ENCODE measurements around the gene MVK. TPM values are rescaled to one million over a fixed set of nuclear protein-coding genes. Genes with fewer than 3 reads are reported as not detected.

The MVK gene
- total RNA-seq, 1 experiment from 2014 or later: 18.1 TPM

DNA sequence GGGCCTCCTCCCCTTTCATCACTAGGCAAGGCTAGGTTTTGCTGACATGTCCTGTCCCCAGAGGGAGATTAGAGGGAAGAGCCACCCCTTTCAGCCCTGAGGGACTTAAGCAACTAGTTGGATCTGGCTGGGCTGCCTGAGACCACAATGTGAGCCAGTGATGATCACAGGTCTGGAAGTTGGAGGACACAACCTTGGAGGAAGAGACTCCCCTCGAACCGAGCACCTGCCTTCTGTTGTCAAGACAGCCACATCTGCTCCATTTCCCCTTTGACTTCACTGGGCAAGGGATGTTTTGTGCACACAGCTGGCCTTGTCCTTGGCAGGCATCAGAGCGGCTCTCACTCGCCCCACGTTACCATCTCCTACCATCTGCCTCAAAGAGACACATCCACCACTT lies 31.4 kb downstream of the MVK start:
- Histone ChIP-seq H3K27me3 (replicated peaks) (no peaks in the 10 kb centered on the region), H3K9me3 (replicated peaks) (no peaks in the 10 kb centered on the region), H3K4me3 (no peak overlapping the region), H3K4me1 (replicated peaks) (no peaks in the 10 kb centered on the region), H3K36me3 (no peaks in the 10 kb centered on the region), H3K27ac (no peak overlapping the region)
- no peak for DNase-seq (ENCODE audit: low read depth in 1 of 2, low spot score in 2 of 2)

- Histone ChIP-seq H3K36me3 (no peaks in the 10 kb centered on the region), H3K9me3 (replicated peaks) (no peaks in the 10 kb centered on the region), H3K4me3 (no peak overlapping the region), H3K4me1 (replicated peaks) (no peaks in the 10 kb centered on the region), H3K27me3 (replicated peaks) (no peaks in the 10 kb centered on the region), H3K27ac (no peak overlapping the region)
- no peak for DNase-seq (ENCODE audit: low read depth in 1 of 2, low spot score in 2 of 2)
Observed at GRCh38 chr12:109605599-109606228, 32.1 kb downstream of the MVK start.

- Histone ChIP-seq H3K27ac (no peak overlapping the region), H3K4me1 (replicated peaks) (no peaks in the 10 kb centered on the region), H3K36me3 (no peaks in the 10 kb centered on the region), H3K9me3 (replicated peaks) (no peaks in the 10 kb centered on the region), H3K4me3 (no peak overlapping the region), H3K27me3 (replicated peaks) (no peaks in the 10 kb centered on the region)
- DNase-seq (ENCODE audit: low read depth in 1 of 2, low spot score in 2 of 2): no peak
Observed at GRCh38 chr12:109606320-109607028, 32.9 kb downstream of the MVK start.

DNA sequence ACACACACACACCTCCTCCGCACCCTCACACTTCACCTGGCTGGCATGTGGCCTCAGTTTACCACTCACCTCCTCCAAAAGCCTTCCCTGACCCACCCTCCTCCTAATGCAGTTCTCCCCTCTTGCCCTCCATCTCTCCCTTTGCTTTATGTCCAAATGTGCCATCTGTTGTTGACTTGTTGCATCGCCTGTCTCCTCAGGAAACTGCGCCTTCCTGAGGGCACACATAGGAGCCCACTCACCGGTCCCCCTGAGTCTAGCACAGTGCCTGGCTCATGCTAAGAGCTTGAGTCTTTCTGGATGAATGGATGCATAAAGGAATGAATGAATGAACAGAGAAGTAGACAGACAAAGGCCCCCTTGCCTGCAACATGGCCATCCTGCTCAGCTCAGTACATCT lies 34.0 kb downstream of the MVK start:
- H3K4me1 ChIP-seq (replicated peaks): no peaks in the 10 kb centered on the region
- H3K27me3 ChIP-seq (replicated peaks): no peaks in the 10 kb centered on the region
- no peak for DNase-seq (ENCODE audit: low read depth in 1 of 2, low spot score in 2 of 2)
- no peaks in the 10 kb centered on the region for H3K36me3 ChIP-seq
- H3K27ac ChIP-seq: no peak overlapping the region
- H3K9me3 ChIP-seq (replicated peaks): no peaks in the 10 kb centered on the region
- no peak overlapping the region for H3K4me3 ChIP-seq

GRCh38 chr12:109608270-109608669 lies 34.7 kb downstream of the MVK start:
- H3K27ac ChIP-seq: no peak overlapping the region
- no peak for DNase-seq (ENCODE audit: low read depth in 1 of 2, low spot score in 2 of 2)
- no peak overlapping the region for H3K4me3 ChIP-seq
- H3K27me3 ChIP-seq (replicated peaks): 0 out of 2 replicates have a peak, but pooled peaks cover 3% of the 10 kb centered on the region
- no peaks in the 10 kb centered on the region for H3K4me1 ChIP-seq (replicated peaks)
- H3K36me3 ChIP-seq: no peaks in the 10 kb centered on the region
- H3K9me3 ChIP-seq (replicated peaks): no peaks in the 10 kb centered on the region

DNA sequence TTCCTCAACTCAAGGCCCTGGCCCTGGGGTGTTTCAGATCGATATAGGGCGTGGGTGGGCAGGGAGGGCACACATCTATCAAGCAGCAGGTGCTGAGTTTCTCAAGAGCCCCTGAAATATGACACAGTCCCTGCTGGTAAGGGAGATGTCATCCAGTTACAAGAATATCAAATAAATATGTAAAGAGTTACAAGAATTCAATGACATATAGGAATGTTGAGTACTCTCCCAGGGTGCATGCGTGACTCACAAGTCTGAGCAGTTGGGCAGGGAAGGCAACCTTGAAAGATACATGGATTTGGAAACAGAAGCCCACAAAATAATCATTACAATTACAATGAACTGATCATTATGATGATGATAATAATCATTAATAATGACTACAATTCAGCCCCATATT lies 35.2 kb downstream of the MVK start:
- DNase-seq (ENCODE audit: low read depth in 1 of 2, low spot score in 2 of 2): no peak
- no peaks in the 10 kb centered on the region for H3K9me3 ChIP-seq (replicated peaks)
- H3K4me3 ChIP-seq: no peak overlapping the region
- H3K27me3 ChIP-seq (replicated peaks): 0 out of 2 replicates have a peak, but pooled peaks cover 3% of the 10 kb centered on the region
- H3K27ac ChIP-seq: no peak overlapping the region
- no peaks in the 10 kb centered on the region for H3K4me1 ChIP-seq (replicated peaks)
- H3K36me3 ChIP-seq: no peaks in the 10 kb centered on the region

DNA sequence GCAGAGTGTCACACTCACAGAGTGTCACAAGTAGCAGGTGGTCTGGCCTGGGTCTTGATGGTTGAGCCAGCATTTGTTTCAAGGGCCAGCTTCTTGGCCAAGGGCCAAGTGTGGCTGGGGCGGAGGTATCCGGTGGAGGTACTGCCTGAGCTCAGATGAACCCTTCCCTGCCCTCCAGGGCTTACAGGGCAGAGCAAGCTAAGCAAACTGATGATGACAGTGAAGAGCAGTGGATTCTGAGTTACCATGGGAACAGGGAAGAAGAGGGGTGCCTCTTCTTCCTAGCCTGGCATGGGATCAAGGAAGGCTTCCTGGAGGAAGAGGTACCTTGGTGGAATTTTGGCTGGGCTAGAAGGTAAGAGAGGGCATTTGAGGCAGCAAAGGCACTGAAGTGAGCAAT lies 35.7 kb downstream of the MVK start:
- Histone ChIP-seq H3K9me3 (replicated peaks) (no peaks in the 10 kb centered on the region), H3K4me1 (replicated peaks) (no peaks in the 10 kb centered on the region), H3K27ac (no peak overlapping the region), H3K4me3 (no peak overlapping the region), H3K36me3 (no peaks in the 10 kb centered on the region), H3K27me3 (replicated peaks) (0 out of 2 replicates have a peak, but pooled peaks cover 3% of the 10 kb centered on the region)
- no peak for DNase-seq (ENCODE audit: low read depth in 1 of 2, low spot score in 2 of 2)

DNA sequence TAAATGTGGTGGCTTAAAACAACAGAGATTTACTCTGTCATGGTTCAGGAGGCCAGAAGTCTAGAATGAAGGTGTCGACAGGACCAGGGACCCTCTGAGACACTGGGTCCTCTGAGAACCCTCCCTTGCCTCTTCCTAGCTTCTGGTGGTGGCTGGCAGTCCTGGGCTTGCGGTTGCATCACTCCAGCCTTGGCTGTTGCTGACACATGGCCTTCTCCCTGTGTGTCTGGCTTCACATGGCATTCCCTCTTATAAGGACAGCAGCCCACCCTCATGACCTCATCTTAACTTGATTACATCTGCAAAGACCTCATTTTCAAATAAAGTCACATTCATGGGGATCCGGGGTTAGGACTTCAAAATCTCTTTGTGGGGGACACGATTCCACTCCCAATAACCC lies 36.9 kb downstream of the MVK start:
- Histone ChIP-seq H3K27me3 (replicated peaks) (peaks cover 4% of the 10 kb centered on the region; the same call in 1 of the 2 replicates), H3K36me3 (no peaks in the 10 kb centered on the region), H3K27ac (no peak overlapping the region), H3K9me3 (replicated peaks) (no peaks in the 10 kb centered on the region), H3K4me3 (no peak overlapping the region), H3K4me1 (replicated peaks) (no peaks in the 10 kb centered on the region)
- DNase-seq (ENCODE audit: low read depth in 1 of 2, low spot score in 2 of 2): no peak

DNA sequence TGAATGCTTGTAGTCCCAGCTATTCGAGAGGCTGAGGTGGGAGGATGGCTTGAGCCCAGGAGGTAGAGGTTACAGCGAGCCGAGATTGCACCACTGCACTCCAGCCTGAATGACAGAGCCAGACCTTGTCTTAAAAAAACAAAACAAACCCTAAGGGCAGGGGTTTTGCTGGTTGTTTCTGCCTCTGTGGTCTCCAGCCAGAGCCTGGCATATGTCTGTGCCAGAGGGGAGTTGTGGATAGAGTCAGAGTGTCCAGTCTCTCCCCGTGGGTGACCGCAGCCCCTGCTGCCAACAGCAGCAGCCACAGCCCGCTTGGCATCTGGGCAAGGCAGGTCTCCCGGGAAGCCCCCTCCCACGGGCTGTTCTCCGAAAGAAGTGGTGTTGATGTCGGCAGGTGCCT lies 37.6 kb downstream of the MVK start:
- DNase-seq (ENCODE audit: low read depth in 1 of 2, low spot score in 2 of 2): no peak
- no peaks in the 10 kb centered on the region for H3K4me1 ChIP-seq (replicated peaks)
- no peaks in the 10 kb centered on the region for H3K9me3 ChIP-seq (replicated peaks)
- H3K4me3 ChIP-seq: no peak overlapping the region
- peaks cover 10% of the 10 kb centered on the region; the same call in 1 of the 2 replicates for H3K27me3 ChIP-seq (replicated peaks)
- H3K27ac ChIP-seq: no peak overlapping the region
- H3K36me3 ChIP-seq: no peaks in the 10 kb centered on the region

DNA sequence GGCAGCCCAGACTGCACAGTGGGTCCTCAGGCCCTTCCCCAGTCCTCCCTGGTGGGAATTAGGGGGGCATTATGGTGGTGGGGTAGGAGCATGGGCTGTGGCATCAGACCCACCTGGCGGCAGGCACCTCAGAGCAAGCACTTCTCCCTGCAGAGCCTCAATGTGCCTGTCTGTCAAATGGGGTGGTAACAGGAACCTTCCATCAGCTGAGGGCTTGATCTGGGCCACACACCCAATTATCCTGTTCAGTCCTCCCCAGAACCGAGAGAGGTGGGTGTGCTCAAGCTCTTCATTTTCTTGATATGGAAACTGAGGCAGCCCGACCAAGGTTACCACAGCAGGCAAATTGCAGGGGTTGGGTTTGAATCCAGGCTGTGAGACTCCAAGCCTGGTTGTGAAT lies 38.4 kb downstream of the MVK start:
- no peak overlapping the region for H3K27ac ChIP-seq
- no peaks in the 10 kb centered on the region for H3K9me3 ChIP-seq (replicated peaks)
- H3K4me3 ChIP-seq: no peak overlapping the region
- no peak for DNase-seq (ENCODE audit: low read depth in 1 of 2, low spot score in 2 of 2)
- peaks cover 11% of the 10 kb centered on the region; the same call in 1 of the 2 replicates for H3K27me3 ChIP-seq (replicated peaks)
- H3K4me1 ChIP-seq (replicated peaks): no peaks in the 10 kb centered on the region
- H3K36me3 ChIP-seq: no peaks in the 10 kb centered on the region

- no peak overlapping the region for H3K27ac ChIP-seq
- peaks cover 11% of the 10 kb centered on the region; the same call in 1 of the 2 replicates for H3K27me3 ChIP-seq (replicated peaks)
- no peak for DNase-seq (ENCODE audit: low read depth in 1 of 2, low spot score in 2 of 2)
- no peaks in the 10 kb centered on the region for H3K4me1 ChIP-seq (replicated peaks)
- no peak overlapping the region for H3K4me3 ChIP-seq
- no peaks in the 10 kb centered on the region for H3K9me3 ChIP-seq (replicated peaks)
- no peaks in the 10 kb centered on the region for H3K36me3 ChIP-seq
Observed at GRCh38 chr12:109612975-109613502, 39.4 kb downstream of the MVK start.

DNA sequence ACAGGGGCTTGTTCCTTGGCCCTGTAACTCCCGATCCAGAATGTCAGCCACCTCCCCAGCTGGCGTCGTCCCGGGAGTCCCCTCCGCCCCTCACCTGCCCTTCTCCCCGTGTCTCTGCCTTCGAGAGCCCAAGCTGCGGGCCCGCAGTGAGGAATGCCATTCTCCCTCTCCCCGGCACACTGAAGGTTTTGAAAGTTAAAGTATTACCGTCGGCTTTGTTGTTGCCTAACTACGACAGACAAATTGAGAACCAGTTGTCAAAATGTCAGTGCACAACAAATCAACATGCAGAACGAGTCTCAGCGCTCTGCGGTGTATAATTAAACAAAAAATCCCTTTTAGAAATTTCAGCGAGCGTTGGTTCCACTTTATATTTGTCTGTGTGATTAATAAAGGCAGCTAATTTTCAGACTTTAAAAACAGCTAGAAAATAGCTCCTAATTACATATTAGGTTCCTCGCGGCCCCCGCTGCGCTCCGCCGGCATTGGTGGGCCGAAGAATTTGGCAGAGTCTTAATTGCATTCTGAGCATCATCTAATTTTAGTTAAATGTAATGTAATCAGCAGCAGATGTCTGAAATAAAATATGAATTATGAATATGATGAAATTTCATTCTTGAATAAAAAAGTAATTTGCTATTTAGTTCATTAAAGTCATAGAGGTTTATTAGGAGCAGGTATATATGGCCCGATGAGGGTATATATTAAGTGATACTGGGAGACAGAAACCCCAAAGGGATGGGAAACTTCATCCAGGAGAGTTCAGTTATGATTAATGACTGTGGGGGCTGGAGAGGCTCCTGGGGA lies 40.3 kb downstream of the MVK start:
- no peaks in the 10 kb centered on the region for H3K9me3 ChIP-seq (replicated peaks)
- H3K27ac ChIP-seq: no peak overlapping the region
- H3K36me3 ChIP-seq: no peaks in the 10 kb centered on the region
- no peak overlapping the region for H3K4me3 ChIP-seq
- H3K27me3 ChIP-seq (replicated peaks): peaks cover 11% of the 10 kb centered on the region; the same call in 1 of the 2 replicates
- H3K4me1 ChIP-seq (replicated peaks): no peaks in the 10 kb centered on the region
- DNase-seq (ENCODE audit: low read depth in 1 of 2, low spot score in 2 of 2): no peak

- peaks cover 11% of the 10 kb centered on the region for H3K27me3 ChIP-seq (replicated peaks)
Observed at GRCh38 chr12:109615556-109616229, 42.1 kb downstream of the MVK start.

More at GRCh38 chr12:109615556-109616229, 42.1 kb downstream of the MVK start:
- H3K9me3 ChIP-seq (replicated peaks): no peaks in the 10 kb centered on the region
- DNase-seq (ENCODE audit: low read depth in 1 of 2, low spot score in 2 of 2): no peak
- no peak overlapping the region for H3K4me3 ChIP-seq
- no peaks in the 10 kb centered on the region for H3K4me1 ChIP-seq (replicated peaks)
- H3K36me3 ChIP-seq: no peaks in the 10 kb centered on the region
- no peak overlapping the region for H3K27ac ChIP-seq

Measured in SJSA1 (cell line).